Measurements from ENCODE around the gene GPD1L. TPM values are rescaled to one million over a fixed set of nuclear protein-coding genes. Genes with fewer than 3 reads are reported as not detected.

The GPD1L gene
- total RNA-seq, 1 donor from 2014 or later: 54.3 TPM

GRCh38 chr3:32198714-32199113, 92.3 kb downstream of the GPD1L start:
- Histone ChIP-seq H3K9ac (ENCODE audit: low read depth in 1 of 3, low read length in 3 of 3) (no peak overlapping the region), H3K9me3 (ENCODE audit: control insufficient read depth in 3 of 3, low read length in 3 of 3) (no peaks in the 10 kb centered on the region), H3K4me1 (ENCODE audit: control insufficient read depth in 3 of 3, insufficient read depth in 3 of 3, low read length in 3 of 3) (peaks cover 16 to 20% (median 20%) of the 10 kb centered on the region in 3 donors), H3K36me3 (ENCODE audit: control insufficient read depth in 3 of 3, insufficient read depth in 3 of 3, low read length in 3 of 3) (no peaks in the 10 kb centered on the region), H3K27ac (ENCODE audit: low read depth, low read length) (peak overlapping the region; percentile 69), H3K4me3 (ENCODE audit: low read length in 3 of 3) (no peak overlapping the region), H3K27me3 (ENCODE audit: control insufficient read depth in 3 of 3, insufficient read depth in 3 of 3, low read length in 3 of 3) (peaks cover 0 to 2% (median 0%) of the 10 kb centered on the region in 3 donors)

- Histone ChIP-seq H3K9ac (ENCODE audit: low read depth in 1 of 3, low read length in 3 of 3) (no peak overlapping the region), H3K4me1 (ENCODE audit: control insufficient read depth in 3 of 3, insufficient read depth in 3 of 3, low read length in 3 of 3) (peaks cover 16 to 20% (median 20%) of the 10 kb centered on the region in 3 donors), H3K4me3 (ENCODE audit: low read length in 3 of 3) (no peak overlapping the region), H3K36me3 (ENCODE audit: control insufficient read depth in 3 of 3, insufficient read depth in 3 of 3, low read length in 3 of 3) (no peaks in the 10 kb centered on the region), H3K27ac (ENCODE audit: low read depth, low read length) (peak overlapping the region; percentile 79), H3K9me3 (ENCODE audit: control insufficient read depth in 3 of 3, low read length in 3 of 3) (no peaks in the 10 kb centered on the region), H3K27me3 (ENCODE audit: control insufficient read depth in 3 of 3, insufficient read depth in 3 of 3, low read length in 3 of 3) (peaks cover 0 to 2% (median 0%) of the 10 kb centered on the region in 3 donors)
Observed at GRCh38 chr3:32200490-32200889, 94.1 kb downstream of the GPD1L start.

GRCh38 chr3:32200992-32201758, 94.8 kb downstream of the GPD1L start:
- Histone ChIP-seq H3K4me3 (ENCODE audit: low read length in 3 of 3) (no peak overlapping the region), H3K27me3 (ENCODE audit: control insufficient read depth in 3 of 3, insufficient read depth in 3 of 3, low read length in 3 of 3) (peaks cover 0 to 2% (median 0%) of the 10 kb centered on the region in 3 donors), H3K27ac (ENCODE audit: low read depth, low read length) (peak overlapping the region; percentile 79), H3K9me3 (ENCODE audit: control insufficient read depth in 3 of 3, low read length in 3 of 3) (no peaks in the 10 kb centered on the region), H3K4me1 (ENCODE audit: control insufficient read depth in 3 of 3, insufficient read depth in 3 of 3, low read length in 3 of 3) (peaks cover 16 to 20% (median 20%) of the 10 kb centered on the region in 3 donors), H3K36me3 (ENCODE audit: control insufficient read depth in 3 of 3, insufficient read depth in 3 of 3, low read length in 3 of 3) (no peaks in the 10 kb centered on the region), H3K9ac (ENCODE audit: low read depth in 1 of 3, low read length in 3 of 3) (no peak overlapping the region)

GRCh38 chr3:32202496-32202895, 96.1 kb downstream of the GPD1L start:
- H3K4me1 ChIP-seq (ENCODE audit: control insufficient read depth in 3 of 3, insufficient read depth in 3 of 3, low read length in 3 of 3): peaks cover 14 to 20% (median 16%) of the 10 kb centered on the region in 3 donors
- H3K9ac ChIP-seq (ENCODE audit: low read depth in 1 of 3, low read length in 3 of 3): no peak overlapping the region
- H3K9me3 ChIP-seq (ENCODE audit: control insufficient read depth in 3 of 3, low read length in 3 of 3): no peaks in the 10 kb centered on the region
- H3K4me3 ChIP-seq (ENCODE audit: low read length in 3 of 3): no peak overlapping the region
- H3K27ac ChIP-seq (ENCODE audit: low read depth, low read length): peak overlapping the region; percentile 79
- peaks cover 0 to 2% (median 0%) of the 10 kb centered on the region in 3 donors for H3K27me3 ChIP-seq (ENCODE audit: control insufficient read depth in 3 of 3, insufficient read depth in 3 of 3, low read length in 3 of 3)
- H3K36me3 ChIP-seq (ENCODE audit: control insufficient read depth in 3 of 3, insufficient read depth in 3 of 3, low read length in 3 of 3): no peaks in the 10 kb centered on the region

- H3K4me3 ChIP-seq (ENCODE audit: low read length in 3 of 3): no peak overlapping the region
- no peak overlapping the region for H3K27ac ChIP-seq (ENCODE audit: low read depth, low read length)
- no peaks in the 10 kb centered on the region for H3K9me3 ChIP-seq (ENCODE audit: control insufficient read depth in 3 of 3, low read length in 3 of 3)
- no peaks in the 10 kb centered on the region for H3K36me3 ChIP-seq (ENCODE audit: control insufficient read depth in 3 of 3, insufficient read depth in 3 of 3, low read length in 3 of 3)
- H3K4me1 ChIP-seq (ENCODE audit: control insufficient read depth in 3 of 3, insufficient read depth in 3 of 3, low read length in 3 of 3): peaks cover 11 to 19% (median 16%) of the 10 kb centered on the region in 3 donors
- H3K9ac ChIP-seq (ENCODE audit: low read depth in 1 of 3, low read length in 3 of 3): no peak overlapping the region
- H3K27me3 ChIP-seq (ENCODE audit: control insufficient read depth in 3 of 3, insufficient read depth in 3 of 3, low read length in 3 of 3): no peaks in the 10 kb centered on the region
Observed at GRCh38 chr3:32203854-32204253, 97.4 kb downstream of the GPD1L start.

GRCh38 chr3:32208447-32208846, 102.0 kb downstream of the GPD1L start:
- H3K9me3 ChIP-seq (ENCODE audit: control insufficient read depth in 3 of 3, low read length in 3 of 3): no peaks in the 10 kb centered on the region
- no peaks in the 10 kb centered on the region for H3K27me3 ChIP-seq (ENCODE audit: control insufficient read depth in 3 of 3, insufficient read depth in 3 of 3, low read length in 3 of 3)
- H3K9ac ChIP-seq (ENCODE audit: low read depth in 1 of 3, low read length in 3 of 3): no peak overlapping the region
- H3K4me3 ChIP-seq (ENCODE audit: low read length in 3 of 3): no peak overlapping the region
- no peaks in the 10 kb centered on the region for H3K4me1 ChIP-seq (ENCODE audit: control insufficient read depth in 3 of 3, insufficient read depth in 3 of 3, low read length in 3 of 3)
- no peaks in the 10 kb centered on the region for H3K36me3 ChIP-seq (ENCODE audit: control insufficient read depth in 3 of 3, insufficient read depth in 3 of 3, low read length in 3 of 3)
- no peak overlapping the region for H3K27ac ChIP-seq (ENCODE audit: low read depth, low read length)

GRCh38 chr3:32215185-32215584, 108.8 kb downstream of the GPD1L start:
- no peaks in the 10 kb centered on the region for H3K4me1 ChIP-seq (ENCODE audit: control insufficient read depth in 3 of 3, insufficient read depth in 3 of 3, low read length in 3 of 3)
- no peaks in the 10 kb centered on the region for H3K27me3 ChIP-seq (ENCODE audit: control insufficient read depth in 3 of 3, insufficient read depth in 3 of 3, low read length in 3 of 3)
- H3K27ac ChIP-seq (ENCODE audit: low read depth, low read length): no peak overlapping the region
- no peak overlapping the region for H3K9ac ChIP-seq (ENCODE audit: low read depth in 1 of 3, low read length in 3 of 3)
- peaks cover 0 to 2% (median 0%) of the 10 kb centered on the region in 3 donors for H3K9me3 ChIP-seq (ENCODE audit: control insufficient read depth in 3 of 3, low read length in 3 of 3)
- H3K36me3 ChIP-seq (ENCODE audit: control insufficient read depth in 3 of 3, insufficient read depth in 3 of 3, low read length in 3 of 3): no peaks in the 10 kb centered on the region
- no peak overlapping the region for H3K4me3 ChIP-seq (ENCODE audit: low read length in 3 of 3)

- H3K27ac ChIP-seq (ENCODE audit: low read depth, low read length): no peak overlapping the region
- peaks cover 0 to 2% (median 0%) of the 10 kb centered on the region in 3 donors for H3K9me3 ChIP-seq (ENCODE audit: control insufficient read depth in 3 of 3, low read length in 3 of 3)
- no peaks in the 10 kb centered on the region for H3K36me3 ChIP-seq (ENCODE audit: control insufficient read depth in 3 of 3, insufficient read depth in 3 of 3, low read length in 3 of 3)
- H3K9ac ChIP-seq (ENCODE audit: low read depth in 1 of 3, low read length in 3 of 3): no peak overlapping the region
- no peaks in the 10 kb centered on the region for H3K4me1 ChIP-seq (ENCODE audit: control insufficient read depth in 3 of 3, insufficient read depth in 3 of 3, low read length in 3 of 3)
- no peak overlapping the region for H3K4me3 ChIP-seq (ENCODE audit: low read length in 3 of 3)
- H3K27me3 ChIP-seq (ENCODE audit: control insufficient read depth in 3 of 3, insufficient read depth in 3 of 3, low read length in 3 of 3): no peaks in the 10 kb centered on the region
Observed at GRCh38 chr3:32216172-32216783, 109.9 kb downstream of the GPD1L start.

GRCh38 chr3:32217339-32217738, 110.9 kb downstream of the GPD1L start:
- Histone ChIP-seq H3K4me3 (ENCODE audit: low read length in 3 of 3) (no peak overlapping the region), H3K36me3 (ENCODE audit: control insufficient read depth in 3 of 3, insufficient read depth in 3 of 3, low read length in 3 of 3) (no peaks in the 10 kb centered on the region), H3K4me1 (ENCODE audit: control insufficient read depth in 3 of 3, insufficient read depth in 3 of 3, low read length in 3 of 3) (no peaks in the 10 kb centered on the region), H3K27me3 (ENCODE audit: control insufficient read depth in 3 of 3, insufficient read depth in 3 of 3, low read length in 3 of 3) (no peaks in the 10 kb centered on the region), H3K9ac (ENCODE audit: low read depth in 1 of 3, low read length in 3 of 3) (no peak overlapping the region), H3K9me3 (ENCODE audit: control insufficient read depth in 3 of 3, low read length in 3 of 3) (peaks cover 0 to 2% (median 0%) of the 10 kb centered on the region in 3 donors), H3K27ac (ENCODE audit: low read depth, low read length) (no peak overlapping the region)
